HG03460 (cell line): ENCODE measurements around the gene NUDT17.

Source experiments
- ATAC-seq: cut with Tn5 transposase; IDR thresholded peaks from one replicate; pipeline ENCODE4 v1.9.1; 2021; ENCODE audit not compliant: unreplicated experiment

The NUDT17 gene

GRCh38 chr1:145846201-145846612, 777 bp downstream of the NUDT17 start:
- ATAC-seq: no peak

- no peak for ATAC-seq
Observed at GRCh38 chr1:145847827-145848226, 2.4 kb downstream of the NUDT17 start.

DNA sequence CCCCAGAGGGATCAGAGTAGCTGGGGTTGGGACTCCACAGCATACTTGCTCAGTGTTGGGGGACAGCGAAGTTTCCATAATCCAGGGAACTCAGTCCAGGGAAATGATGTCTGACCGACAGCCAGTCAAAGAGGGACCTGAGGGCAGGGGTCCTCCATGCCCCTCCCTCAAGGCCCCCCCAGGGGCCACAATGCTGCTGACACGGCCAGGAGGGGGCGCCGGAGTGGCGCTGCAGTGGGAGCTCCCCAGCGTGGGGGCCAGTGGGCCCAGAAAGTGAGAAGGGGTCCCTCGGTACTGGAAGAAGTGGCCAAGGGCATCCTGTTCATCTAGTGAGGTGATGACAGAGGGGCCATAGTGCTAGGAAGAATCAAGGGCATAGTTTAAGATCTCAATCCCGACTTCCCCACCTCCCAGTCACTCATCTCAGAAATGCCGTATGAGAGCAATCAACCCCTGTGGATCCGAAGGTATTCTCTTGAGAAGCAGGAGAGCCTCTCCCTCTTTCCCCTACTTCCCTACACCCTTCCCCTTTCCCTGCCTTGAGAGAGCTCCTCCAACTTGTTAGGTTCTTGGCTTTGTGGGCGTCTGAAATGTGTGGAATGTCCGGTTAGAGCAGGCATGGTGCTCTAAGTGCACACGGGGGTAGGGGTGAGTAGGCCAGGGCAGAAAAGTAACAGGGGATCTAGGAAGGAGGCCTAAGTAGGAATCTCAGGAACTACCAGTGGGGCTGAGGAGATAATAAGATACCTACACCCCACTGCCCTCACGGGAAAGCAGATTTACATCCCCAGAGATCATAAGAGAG, 4.1 kb downstream of the NUDT17 start:
- ATAC-seq: no peak

- no peak for ATAC-seq
Observed at GRCh38 chr1:145855426-145855948, 10.1 kb downstream of the NUDT17 start.

GRCh38 chr1:145857170-145857569, 11.7 kb downstream of the NUDT17 start:
- ATAC-seq: no peak

- ATAC-seq: peak; percentile 21
Observed at GRCh38 chr1:145858238-145858900, 12.9 kb downstream of the NUDT17 start.

GRCh38 chr1:145858901-145859490, 13.6 kb downstream of the NUDT17 start, which contains the start of gene PIAS3:
Gene PIAS3, minus strand, starts transcription at chr1:145859081. Its CDS starts 91 bp downstream, at chr1:145858990.
- ATAC-seq: peak; percentile 83

DNA sequence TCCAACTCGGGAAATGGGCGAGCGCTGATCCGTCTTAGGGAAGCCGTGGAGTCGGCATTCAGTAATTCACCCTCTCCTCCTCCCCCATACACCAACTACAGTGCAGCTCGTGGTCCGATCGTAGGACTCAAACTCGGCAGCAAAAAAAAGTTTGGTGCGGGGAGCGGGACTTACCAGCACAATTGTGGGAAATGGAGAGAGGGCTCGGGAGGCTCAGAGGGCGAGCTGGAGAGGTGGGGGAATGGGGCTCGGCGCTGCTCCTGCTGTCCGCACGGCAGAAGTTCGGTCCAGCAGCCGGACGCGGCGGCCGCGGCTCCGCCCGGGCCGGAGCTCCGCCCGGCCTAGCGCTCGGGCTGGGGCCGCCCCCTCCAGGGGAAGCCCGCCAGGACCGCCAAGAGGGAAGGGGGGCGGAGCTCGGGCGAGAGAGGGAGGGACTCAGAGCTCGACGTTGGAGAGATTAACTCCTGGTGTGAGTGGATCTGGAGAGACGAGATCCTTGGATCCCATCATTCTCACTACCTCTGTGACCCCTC, 14.1 kb downstream of the NUDT17 start:
- peak; percentile 69 for ATAC-seq

- no peak for ATAC-seq
Observed at GRCh38 chr1:145863282-145864018, 18.0 kb downstream of the NUDT17 start.

- no peak for ATAC-seq
Observed at GRCh38 chr1:145868232-145868631, 22.8 kb downstream of the NUDT17 start.

GRCh38 chr1:145871994-145872924, 26.8 kb downstream of the NUDT17 start:
- no peak for ATAC-seq

DNA sequence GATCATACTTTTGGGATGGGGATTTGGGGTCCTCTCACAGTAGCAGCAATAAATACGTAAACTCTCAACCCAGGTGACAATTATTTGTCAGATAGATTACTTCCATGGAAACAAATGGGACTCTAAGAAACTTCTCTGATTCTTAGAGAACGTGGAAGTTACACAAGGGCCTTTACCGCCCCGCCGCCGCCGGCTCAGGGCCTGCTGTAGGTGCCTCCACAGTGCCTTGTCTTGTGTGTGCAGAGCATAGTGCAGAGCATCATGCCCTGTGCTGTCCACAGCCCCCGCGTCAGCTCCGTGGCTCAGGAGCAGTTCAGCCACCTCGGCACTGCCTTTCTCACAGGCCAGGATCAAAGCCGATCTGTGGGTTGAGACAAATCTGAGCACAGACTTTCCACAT, 29.2 kb downstream of the NUDT17 start:
- ATAC-seq: no peak

DNA sequence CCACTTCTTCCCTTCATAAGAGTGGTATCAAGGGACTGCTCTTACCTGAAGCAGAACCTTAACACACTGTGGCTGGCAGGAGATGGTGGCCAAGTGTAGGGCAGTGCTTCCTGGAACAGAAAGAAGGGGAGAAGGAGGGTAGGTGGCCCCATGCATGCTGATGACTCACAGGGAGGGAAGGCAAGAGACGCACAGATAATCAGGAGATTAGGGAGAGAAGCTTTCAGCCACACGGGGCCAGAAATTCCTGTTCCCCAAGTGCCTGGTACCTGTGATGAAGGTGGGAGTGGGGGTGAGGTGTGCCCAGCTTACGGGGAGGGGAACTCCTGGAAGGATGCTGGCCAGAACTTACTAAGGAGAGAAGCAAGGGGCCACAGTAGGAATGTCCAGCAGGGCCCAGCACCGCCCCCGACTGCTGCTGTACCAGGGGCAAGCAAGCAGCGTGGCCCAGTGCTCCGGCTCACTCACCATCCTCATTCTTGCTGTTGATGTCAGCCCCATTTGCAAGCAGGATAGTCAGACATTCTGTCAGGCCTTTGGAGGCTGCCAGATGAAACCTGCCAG, 32.6 kb downstream of the NUDT17 start:
- ATAC-seq: no peak

DNA sequence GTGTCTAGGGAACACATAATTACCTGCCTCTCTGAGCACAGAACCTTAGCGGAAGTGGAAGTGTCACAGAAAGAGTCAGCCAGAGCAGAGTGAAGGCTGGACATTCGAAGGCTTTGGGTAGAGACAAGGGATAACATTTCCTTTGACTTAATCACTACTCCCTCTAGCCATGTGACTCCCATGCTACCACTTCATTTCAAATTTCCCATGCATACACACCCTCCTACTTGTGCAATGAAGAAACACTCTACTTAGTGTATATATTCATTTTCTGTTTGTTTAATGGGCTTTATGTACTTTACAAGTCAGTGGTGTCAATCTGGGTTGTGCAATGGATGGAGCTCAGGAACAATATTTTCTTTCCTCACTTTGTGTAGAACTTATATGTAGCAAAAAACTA, 33.3 kb downstream of the NUDT17 start:
- no peak for ATAC-seq

GRCh38 chr1:145879775-145880174, 34.3 kb downstream of the NUDT17 start:
- no peak for ATAC-seq

- no peak for ATAC-seq
Observed at GRCh38 chr1:145884675-145885074, 39.2 kb downstream of the NUDT17 start.

GRCh38 chr1:145885738-145886287, 40.4 kb downstream of the NUDT17 start, which contains the start of gene ANKRD35:
Gene ANKRD35, minus strand, starts transcription at chr1:145885866. Its CDS starts 108 bp downstream, at chr1:145885758.
- peak; percentile 100 for ATAC-seq

- ATAC-seq: no peak
Observed at GRCh38 chr1:145886390-145886789, 41.0 kb downstream of the NUDT17 start.

DNA sequence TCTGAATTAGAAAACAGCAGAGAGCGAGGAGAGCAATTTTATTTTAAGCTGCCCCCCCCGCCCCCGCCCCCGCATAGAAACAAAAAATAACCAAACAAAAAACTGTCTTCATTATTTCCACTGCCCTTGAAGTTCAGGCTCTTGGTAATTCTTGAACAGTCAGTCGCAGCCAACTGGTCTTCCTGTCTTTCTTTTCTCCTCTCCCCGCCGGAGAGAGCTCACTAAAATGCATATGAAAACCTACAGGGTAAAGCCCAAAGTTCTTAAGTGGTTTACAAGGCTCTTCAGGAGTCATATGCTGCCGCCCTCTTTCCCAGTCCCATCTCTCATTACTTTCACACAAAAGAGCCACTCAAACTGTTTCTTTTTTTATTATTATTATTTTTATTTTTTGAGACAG, 41.4 kb downstream of the NUDT17 start:
- no peak for ATAC-seq
